HL-60/S4 treated with phorbol 12-myristate 13-acetate at 8.2 ng/mL for 4 days and 3 days (cell line): ENCODE data around the gene AFDN.

Source experiments
- in situ Hi-C: fragments of 300-500 bp; cut with MboI; formaldehyde crosslinking; loops from 2 replicates; pipeline ENCODE4 v1.15.0; 2022; ENCODE audit warnings: low sequenced_read_pairs

AFDN gene

DNA sequence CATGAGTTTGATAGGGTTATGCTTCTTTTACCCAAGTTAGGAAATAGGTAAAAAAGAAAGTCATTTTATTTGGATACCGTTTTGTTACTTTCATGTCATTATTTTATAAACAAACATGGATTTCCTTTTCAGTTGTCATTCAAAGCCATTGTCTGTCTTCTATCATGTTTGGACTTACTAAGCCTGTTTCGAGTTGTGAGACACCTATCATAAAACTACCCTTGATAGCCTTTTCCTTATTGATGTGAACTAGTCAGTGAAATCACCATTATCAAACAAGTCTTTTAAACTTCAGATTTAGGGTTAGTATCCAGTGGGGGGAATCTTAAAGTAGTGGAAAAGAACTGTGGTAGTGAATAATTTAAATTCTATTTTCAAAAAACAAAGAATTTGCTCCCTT is 85.8 kb downstream of the AFDN start:
- in situ Hi-C loops, result no loop called here

GRCh38 chr6:167913699-167914098 is 87.0 kb downstream of the AFDN start:
- in situ Hi-C loops, result no loop called here

GRCh38 chr6:167915139-167915538 is 88.4 kb downstream of the AFDN start:
- in situ Hi-C loops, result no loop called here

- in situ Hi-C loops, result no loop called here
Measured at GRCh38 chr6:167917551-167918154, 90.9 kb downstream of the AFDN start.

GRCh38 chr6:167918548-167919278 is 92.0 kb downstream of the AFDN start:
- in situ Hi-C loops, result no loop called here

- in situ Hi-C loops, result no loop called here
Measured at GRCh38 chr6:167919349-167919748, 92.6 kb downstream of the AFDN start.

- in situ Hi-C loops, result no loop called here
Measured at GRCh38 chr6:167920165-167920564, 93.5 kb downstream of the AFDN start.

DNA sequence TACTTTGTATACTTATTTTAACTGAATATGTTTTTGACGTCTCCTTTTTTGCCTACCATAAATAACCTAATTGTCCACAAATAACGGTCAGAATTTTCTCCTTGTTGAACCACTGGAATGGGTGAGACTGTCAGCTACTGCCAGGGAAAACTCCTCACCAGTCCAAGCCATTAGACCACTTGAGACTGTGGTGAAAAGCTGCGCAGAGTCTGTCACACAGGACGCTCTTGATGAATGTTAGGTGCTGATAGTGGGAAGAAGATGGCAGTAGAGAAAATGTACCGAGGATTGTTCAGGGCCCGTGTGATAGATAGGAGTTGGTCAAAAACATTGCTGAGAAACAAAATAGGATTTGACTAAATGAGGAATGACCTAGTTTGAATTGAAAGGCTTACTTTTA is 95.1 kb downstream of the AFDN start:
- in situ Hi-C loops, result no loop called here

- in situ Hi-C loops, result no loop called here
Measured at GRCh38 chr6:167925026-167925425, 98.3 kb downstream of the AFDN start.

- in situ Hi-C loops, result no loop called here
Measured at GRCh38 chr6:167927246-167927645, 100.5 kb downstream of the AFDN start.

- in situ Hi-C loops, result no loop called here
Measured at GRCh38 chr6:167928111-167928510, 101.4 kb downstream of the AFDN start.

DNA sequence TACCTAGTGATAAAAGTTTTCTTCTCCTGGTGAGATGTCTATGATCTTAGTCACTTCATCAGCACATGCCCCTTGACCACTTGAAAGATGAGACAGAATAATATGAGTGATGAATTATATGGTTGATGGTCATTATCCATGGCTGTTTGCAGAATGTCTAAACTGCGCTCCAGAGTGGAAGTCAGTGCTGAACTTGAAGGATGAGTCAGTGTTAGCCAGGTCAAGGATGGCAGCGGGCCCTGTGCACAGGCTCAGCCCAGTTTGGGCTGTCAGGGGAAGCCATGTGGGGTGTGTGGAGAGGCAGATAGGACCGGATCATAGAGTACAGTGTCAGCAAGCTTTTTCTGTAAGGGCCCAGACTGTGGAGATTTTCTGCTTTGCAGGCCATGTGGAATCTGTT is 103.6 kb downstream of the AFDN start:
- in situ Hi-C loops, result no loop called here

- in situ Hi-C loops, result no loop called here
Measured at GRCh38 chr6:167932468-167933276, 106.0 kb downstream of the AFDN start.

DNA sequence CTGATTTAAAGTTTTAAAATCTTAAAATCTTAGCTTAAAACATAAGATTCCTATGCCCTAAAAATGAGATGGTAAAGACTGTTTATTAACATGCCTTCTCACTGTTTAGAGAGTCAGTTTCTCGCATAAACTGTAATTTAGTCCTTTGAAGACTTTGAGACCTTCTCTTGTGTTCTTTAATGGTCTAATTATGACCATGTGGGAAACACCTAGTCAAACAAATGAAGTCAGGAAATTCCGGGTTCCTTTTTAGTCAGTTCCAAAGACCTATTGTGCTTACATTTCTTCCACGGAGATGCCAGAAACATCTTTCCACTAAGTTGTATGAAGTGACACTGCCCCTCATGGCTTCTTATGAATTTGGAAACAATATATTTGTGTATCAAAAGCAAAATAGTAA is 106.6 kb downstream of the AFDN start:
- in situ Hi-C loops, result no loop called here

- in situ Hi-C loops, result no loop called here
Measured at GRCh38 chr6:167933847-167934246, 107.1 kb downstream of the AFDN start.

- in situ Hi-C loops, result no loop called here
Measured at GRCh38 chr6:167934426-167934864, 107.7 kb downstream of the AFDN start.

DNA sequence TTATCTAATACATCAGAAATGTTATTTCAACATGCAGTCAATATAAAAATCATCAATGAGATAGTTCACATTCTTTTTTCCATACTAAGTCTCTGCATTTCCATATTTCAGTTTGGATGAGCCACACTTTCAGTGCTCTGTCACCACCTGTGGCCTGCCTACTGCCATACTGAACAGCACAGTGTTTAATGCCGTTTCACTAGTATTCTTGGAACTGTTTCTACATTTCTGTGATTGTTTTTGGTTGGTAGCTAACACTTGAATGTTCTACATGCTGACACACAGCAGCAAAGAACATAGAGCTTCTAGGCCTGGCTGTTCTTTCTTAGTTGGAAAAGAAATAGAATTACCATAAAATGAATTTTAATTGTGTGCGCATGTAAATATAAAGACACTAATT is 109.3 kb downstream of the AFDN start:
- in situ Hi-C loops, result no loop called here

- in situ Hi-C loops, result no loop called here
Measured at GRCh38 chr6:167937301-167937700, 110.6 kb downstream of the AFDN start.

DNA sequence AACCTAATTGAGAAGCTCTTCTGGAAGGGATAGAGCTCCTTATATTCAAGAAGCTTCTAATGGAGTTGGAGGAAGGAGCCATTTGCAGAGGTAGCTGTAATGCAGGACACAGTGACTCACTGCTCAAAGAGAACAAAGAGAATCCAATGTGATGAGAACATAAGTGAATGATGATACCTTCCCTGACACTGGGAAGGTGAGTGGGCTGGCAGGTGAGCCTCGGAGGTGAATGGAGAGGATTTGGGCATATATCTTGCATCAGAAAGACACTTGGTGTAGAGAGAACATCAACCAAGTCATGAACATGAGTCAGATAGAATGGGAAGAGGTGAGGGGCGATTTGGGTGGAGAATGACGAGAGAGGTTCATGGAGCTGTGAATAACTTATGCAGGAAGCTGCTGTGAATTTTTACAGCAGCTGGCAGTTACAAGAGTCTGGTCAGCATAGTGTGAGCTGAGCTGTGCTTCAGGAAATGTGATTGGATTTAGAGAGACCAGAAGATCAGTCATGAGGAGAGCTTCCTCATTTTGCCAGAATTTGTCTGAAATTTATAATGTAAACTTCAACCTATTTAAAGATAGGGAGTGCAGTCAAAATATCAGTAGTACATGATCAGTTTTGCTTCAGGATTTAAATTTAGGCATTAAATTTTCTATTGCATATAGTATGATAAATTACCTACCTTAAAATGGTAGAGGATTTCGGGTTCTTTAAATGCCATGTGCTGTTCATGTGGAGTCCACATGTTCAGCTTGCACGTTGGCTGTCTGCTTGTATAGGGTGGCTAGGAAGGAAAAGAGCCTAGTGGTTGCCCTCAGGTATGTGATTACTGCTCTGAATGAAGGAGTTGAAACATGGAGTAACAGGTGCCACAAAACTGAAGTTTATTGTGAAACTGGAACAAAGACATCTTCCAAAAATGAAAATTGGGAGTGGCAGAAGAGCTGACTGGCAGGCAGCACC is 111.5 kb downstream of the AFDN start:
- in situ Hi-C loops, result no loop called here

DNA sequence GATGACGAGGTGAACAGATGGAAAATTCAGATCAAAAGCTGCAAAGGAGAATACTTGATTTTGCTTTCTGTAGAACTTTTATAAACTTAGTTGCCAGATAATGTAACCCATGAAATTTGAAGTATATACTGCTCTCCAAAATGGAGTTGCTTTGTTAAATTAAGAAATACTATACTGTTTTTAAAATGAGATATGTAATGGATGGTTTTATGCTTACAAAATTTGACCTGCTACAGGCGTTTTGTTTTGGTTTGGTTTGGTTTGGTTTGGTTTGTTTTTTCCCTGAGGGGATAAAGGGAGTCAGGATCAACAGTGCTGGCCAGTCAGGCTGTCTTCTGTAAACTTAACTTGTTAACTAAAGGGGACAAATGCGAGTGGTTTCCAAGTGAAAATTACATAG is 115.1 kb downstream of the AFDN start:
- in situ Hi-C loops, result no loop called here

GRCh38 chr6:167944130-167944529 is 117.4 kb downstream of the AFDN start:
- in situ Hi-C loops, result no loop called here
